ENCODE results near the gene ZNF180. TPM values are rescaled to one million over a fixed set of nuclear protein-coding genes. Genes with fewer than 3 reads are reported as not detected.
A peak's percentile ranks its signal among the peaks of the same experiment; 100 is the strongest.
"Not testable (repeated sequence)": the region's sequence is repeated elsewhere in the genome, so short reads cannot be mapped to it uniquely, and the experiment has no call there.

ZNF180 gene
- 1 to 10 TPM; 5.5 to 7.7 TPM for total RNA-seq

DNA sequence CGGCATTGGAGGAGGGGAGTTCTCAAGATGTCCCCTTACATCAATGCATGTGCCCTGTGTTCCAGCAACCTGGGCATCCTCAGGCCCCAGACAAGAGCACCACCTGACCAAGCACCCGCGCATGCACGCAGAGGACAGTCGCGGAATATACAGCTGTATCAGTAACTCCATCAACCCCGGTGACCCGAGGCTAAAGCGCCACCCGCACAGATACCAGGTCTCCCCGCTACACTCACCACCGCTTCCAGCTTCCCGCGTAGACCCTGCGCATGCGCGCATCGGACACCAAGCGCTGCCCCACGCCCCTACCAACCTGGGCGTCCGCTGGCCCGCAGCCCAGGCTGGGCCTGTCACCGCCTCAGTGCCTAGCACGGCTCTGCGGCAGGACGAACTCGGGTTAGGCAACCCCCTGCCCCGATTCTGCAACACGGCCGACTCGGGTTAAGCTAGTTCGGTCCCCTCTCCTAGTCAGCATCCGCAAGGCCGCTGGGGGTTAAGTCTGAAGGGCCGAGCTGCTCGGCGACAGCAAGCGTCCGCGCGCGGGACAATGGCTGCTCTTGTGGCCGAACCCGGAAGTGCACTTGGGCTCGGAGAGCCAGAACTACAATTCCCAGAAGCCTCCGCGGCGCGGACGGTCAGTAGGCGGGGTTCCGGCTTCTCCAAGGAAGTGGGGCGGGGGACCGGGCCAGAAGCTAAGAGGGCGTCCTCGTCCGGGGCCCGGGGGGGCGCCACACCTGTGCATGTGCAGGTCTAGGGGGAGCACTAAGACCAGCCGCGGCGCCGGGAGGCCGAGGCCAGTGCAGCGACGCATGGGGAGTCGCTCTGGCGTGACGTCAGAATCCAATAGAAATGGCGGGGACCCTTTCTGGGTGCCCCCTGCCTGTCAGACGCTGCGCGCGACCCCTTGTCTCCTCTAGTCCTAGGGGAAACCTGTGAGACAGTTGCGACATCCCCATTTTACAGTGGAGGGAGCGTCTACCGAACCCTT, at the start of gene ZNF180:
Gene ZNF180 (minus strand): TSS at position 561 of the 988 bp plus-strand sequence. CDS start 3,188 bp downstream, outside the sequence.
- ATAC-seq, result peak; percentile 88
- Mint-ChIP-seq H3K4me3 (peak within 1 kb of the TSS; percentile 91), H3K36me3 (ENCODE audit: low read depth) (peaks cover 53% of the 10 kb centered on the region), H3K27me3 (peaks cover 4% of the 10 kb centered on the region), H3K9me3 (ENCODE audit: low read depth) (peaks cover 42% of the 10 kb centered on the region), H3K4me1 (peaks cover 28% of the 10 kb centered on the region), H3K27ac (peak within 1 kb of the TSS; percentile 94)
- DNase-seq, result peak; percentile 97
- ChIA-PET POLR2A (interaction anchor here (0.6 to 0.8 kb wide), 3 partner anchors 23 to 565 kb away, joined by 3 read pairs; partner anchors contain the start of genes ZNF226 and ZNF45), CTCF (interaction anchor here (0.6 to 1.0 kb wide), 4 partner anchors 9 to 496 kb away, joined by 3 read pairs; no protein-coding TSS in a partner anchor)
- intact Hi-C loops (cut with DNase I, micrococcal nuclease), result loop anchor here (1.0 to 5.0 kb wide), 15 partner anchors 23 to 673 kb away; partner anchors contain the start of genes ZNF229 (in 2 of the 2), ZNF222 (in 1 of the 2), ZNF224 (in 1 of the 2) and ZNF225 (in 1 of the 2)

DNA sequence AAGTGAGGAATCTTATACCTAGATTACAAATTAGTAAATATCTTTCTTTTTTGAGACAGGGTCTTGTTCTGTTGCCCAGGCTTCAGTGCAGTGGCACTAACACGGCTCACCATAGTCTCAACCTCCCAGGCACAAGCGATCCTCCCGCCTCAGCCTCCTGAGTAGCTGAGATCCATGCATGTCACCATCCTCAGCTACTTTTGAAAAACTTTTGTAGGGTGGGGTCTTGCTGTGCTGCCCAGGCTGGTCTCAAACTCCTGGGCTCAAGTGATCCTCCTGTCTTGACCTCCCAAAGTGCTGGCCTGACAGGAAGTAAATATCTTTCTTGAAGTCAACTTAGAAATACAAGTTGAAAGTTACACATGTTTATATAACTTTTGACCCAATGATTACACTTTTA, 49.2 kb upstream of the ZNF180 start:
- H3K4me3 Mint-ChIP-seq, result no peak overlapping the region
- ATAC-seq, result no peak
- intact Hi-C loops (cut with DNase I, micrococcal nuclease), result no loop called here
- H3K27ac Mint-ChIP-seq, result no peak overlapping the region
- no peaks in the 10 kb centered on the region for H3K27me3 Mint-ChIP-seq
- no peaks in the 10 kb centered on the region for H3K4me1 Mint-ChIP-seq
- no peak for DNase-seq
- POLR2A ChIA-PET, result no interaction called here
- CTCF ChIA-PET, result no interaction called here
- H3K36me3 Mint-ChIP-seq (ENCODE audit: low read depth), result no peaks in the 10 kb centered on the region
- peaks cover 10% of the 10 kb centered on the region for H3K9me3 Mint-ChIP-seq (ENCODE audit: low read depth)

DNA sequence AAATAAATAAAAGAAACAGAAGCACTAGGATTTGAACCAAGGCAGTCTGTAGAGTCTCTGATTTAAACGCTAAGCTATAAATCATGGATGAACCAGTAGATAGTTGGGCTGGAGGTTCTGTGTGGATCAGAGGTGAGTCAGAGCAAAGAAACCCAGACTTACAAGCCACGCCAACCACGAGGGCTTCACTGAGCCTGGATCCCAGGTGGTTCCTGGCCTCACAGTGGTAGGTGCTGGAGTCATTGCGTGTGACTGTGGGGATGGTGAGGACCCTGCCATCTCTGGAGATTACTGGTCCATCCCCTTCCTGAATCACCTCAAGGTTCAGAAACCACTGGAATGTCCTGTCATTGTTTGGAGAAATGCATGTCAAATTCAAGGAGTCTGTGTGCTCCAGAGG, 48.4 kb upstream of the ZNF180 start:
- Mint-ChIP-seq H3K4me1 (no peaks in the 10 kb centered on the region), H3K36me3 (ENCODE audit: low read depth) (no peaks in the 10 kb centered on the region), H3K4me3 (no peak overlapping the region), H3K9me3 (ENCODE audit: low read depth) (peaks cover 15% of the 10 kb centered on the region), H3K27ac (no peak overlapping the region), H3K27me3 (peaks cover 5% of the 10 kb centered on the region)
- DNase-seq (no peak), ATAC-seq (no peak)
- intact Hi-C loops (cut with DNase I, micrococcal nuclease), result no loop called here
- ChIA-PET POLR2A (no interaction called here), CTCF (interaction anchor here (0.9 kb wide), 1 partner anchor 21 kb away, joined by 3 read pairs; no protein-coding TSS in a partner anchor)

GRCh38 chr19:44544031-44544430, 43.7 kb upstream of the ZNF180 start:
- intact Hi-C loops (cut with DNase I, micrococcal nuclease), result no loop called here
- ChIA-PET CTCF (no interaction called here), POLR2A (no interaction called here)
- H3K27ac Mint-ChIP-seq, result no peak overlapping the region
- H3K27me3 Mint-ChIP-seq, result peaks cover 12% of the 10 kb centered on the region
- peaks cover 13% of the 10 kb centered on the region for H3K9me3 Mint-ChIP-seq (ENCODE audit: low read depth)
- ATAC-seq (no peak), DNase-seq (no peak)
- no peaks in the 10 kb centered on the region for H3K4me1 Mint-ChIP-seq
- H3K36me3 Mint-ChIP-seq (ENCODE audit: low read depth), result no peaks in the 10 kb centered on the region
- no peak overlapping the region for H3K4me3 Mint-ChIP-seq

- ChIA-PET POLR2A (no interaction called here), CTCF (interaction anchor here (0.7 kb wide), 1 partner anchor 9 kb away, joined by 3 read pairs; no protein-coding TSS in a partner anchor)
- peaks cover 16% of the 10 kb centered on the region for H3K9me3 Mint-ChIP-seq (ENCODE audit: low read depth)
- ATAC-seq, result no peak
- DNase-seq, result no peak
- H3K4me3 Mint-ChIP-seq, result no peak overlapping the region
- H3K4me1 Mint-ChIP-seq, result no peaks in the 10 kb centered on the region
- no peaks in the 10 kb centered on the region for H3K36me3 Mint-ChIP-seq (ENCODE audit: low read depth)
- H3K27me3 Mint-ChIP-seq, result peaks cover 18% of the 10 kb centered on the region
- no peak overlapping the region for H3K27ac Mint-ChIP-seq
- intact Hi-C loops (cut with DNase I, micrococcal nuclease), result no loop called here
Measured at GRCh38 chr19:44542671-44543070, 42.3 kb upstream of the ZNF180 start.

DNA sequence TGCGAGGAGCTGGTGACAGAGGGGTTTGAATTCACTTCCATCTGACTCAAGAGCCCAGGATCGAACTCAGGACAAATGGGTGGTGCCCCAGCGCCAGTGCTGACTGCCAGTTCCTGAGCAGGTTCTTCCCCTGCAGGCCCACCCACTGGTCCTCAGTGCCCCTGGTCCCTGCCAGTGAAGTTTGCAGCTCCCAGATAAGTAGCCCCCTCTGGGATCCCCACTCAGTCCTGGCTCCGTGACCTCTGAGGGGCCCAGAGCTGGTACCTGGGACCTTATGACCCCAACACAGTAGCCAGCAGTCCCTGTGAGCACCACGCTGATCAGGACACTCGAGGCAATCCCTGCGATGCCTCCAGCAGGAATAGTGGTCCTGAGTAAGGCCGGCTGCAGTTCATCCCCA, 40.4 kb upstream of the ZNF180 start:
- Mint-ChIP-seq H3K9me3 (ENCODE audit: low read depth) (peaks cover 16% of the 10 kb centered on the region), H3K27ac (no peak overlapping the region), H3K27me3 (peaks cover 18% of the 10 kb centered on the region), H3K4me3 (no peak overlapping the region), H3K36me3 (ENCODE audit: low read depth) (no peaks in the 10 kb centered on the region), H3K4me1 (no peaks in the 10 kb centered on the region)
- ATAC-seq, result no peak
- ChIA-PET CTCF (interaction anchor here (1.3 kb wide), 1 partner anchor 36 kb away, joined by 3 read pairs; no protein-coding TSS in a partner anchor), POLR2A (no interaction called here)
- DNase-seq, result no peak
- intact Hi-C loops (cut with DNase I, micrococcal nuclease), result no loop called here

GRCh38 chr19:44539991-44540390, 39.7 kb upstream of the ZNF180 start:
- no peak for DNase-seq
- no peak for ATAC-seq
- POLR2A ChIA-PET, result no interaction called here
- Mint-ChIP-seq H3K36me3 (ENCODE audit: low read depth) (no peaks in the 10 kb centered on the region), H3K9me3 (ENCODE audit: low read depth) (peaks cover 21% of the 10 kb centered on the region), H3K27me3 (peaks cover 18% of the 10 kb centered on the region), H3K4me1 (no peaks in the 10 kb centered on the region), H3K4me3 (no peak overlapping the region), H3K27ac (no peak overlapping the region)
- CTCF ChIA-PET, result interaction anchor here (1.2 kb wide), 1 partner anchor 14 kb away, joined by 3 read pairs; no protein-coding TSS in a partner anchor
- intact Hi-C loops (cut with DNase I, micrococcal nuclease), result no loop called here

GRCh38 chr19:44539236-44539826, 39.0 kb upstream of the ZNF180 start:
- no peaks in the 10 kb centered on the region for H3K36me3 Mint-ChIP-seq (ENCODE audit: low read depth)
- H3K4me1 Mint-ChIP-seq, result no peaks in the 10 kb centered on the region
- no peak overlapping the region for H3K27ac Mint-ChIP-seq
- ATAC-seq (no peak), DNase-seq (no peak)
- ChIA-PET POLR2A (no interaction called here), CTCF (interaction anchor here (0.6 to 1.2 kb wide), 2 partner anchors 14 to 858 kb away, joined by 3 read pairs; no protein-coding TSS in a partner anchor)
- peaks cover 18% of the 10 kb centered on the region for H3K9me3 Mint-ChIP-seq (ENCODE audit: low read depth)
- intact Hi-C loops (cut with DNase I, micrococcal nuclease), result no loop called here
- peaks cover 19% of the 10 kb centered on the region for H3K27me3 Mint-ChIP-seq
- H3K4me3 Mint-ChIP-seq, result no peak overlapping the region

DNA sequence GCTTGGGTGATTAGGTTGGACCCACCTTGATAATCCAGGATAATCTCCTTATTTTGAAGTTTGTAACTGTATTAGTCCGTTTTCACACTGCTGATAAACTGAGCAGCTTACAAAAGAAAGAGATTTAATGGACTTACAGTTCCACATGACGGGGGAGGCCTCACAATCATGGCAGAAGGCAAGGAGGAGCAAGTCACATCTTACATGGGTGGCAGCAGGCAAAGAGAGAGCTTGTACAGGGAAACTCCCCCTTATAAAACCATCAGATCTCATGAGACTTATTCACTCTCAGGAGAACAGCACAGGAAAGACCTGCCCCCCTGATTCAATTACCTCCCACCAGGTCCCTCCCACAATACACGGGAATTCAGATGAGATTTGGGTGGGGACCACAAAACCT, 35.0 kb upstream of the ZNF180 start:
- peaks cover 11% of the 10 kb centered on the region for H3K27me3 Mint-ChIP-seq
- CTCF ChIA-PET, result interaction anchor here (0.7 kb wide), 1 partner anchor 76 kb away, joined by 4 read pairs; no protein-coding TSS in a partner anchor
- DNase-seq; H3K36me3 Mint-ChIP-seq (ENCODE audit: low read depth); intact Hi-C loops (cut with DNase I, micrococcal nuclease); H3K4me1 Mint-ChIP-seq; ATAC-seq; POLR2A ChIA-PET; H3K27ac Mint-ChIP-seq; H3K4me3 Mint-ChIP-seq: not testable (repeated sequence)
- H3K9me3 Mint-ChIP-seq (ENCODE audit: low read depth), result peaks cover 12% of the 10 kb centered on the region

GRCh38 chr19:44532819-44533218, 32.5 kb upstream of the ZNF180 start:
- Mint-ChIP-seq H3K4me1 (no peaks in the 10 kb centered on the region), H3K27ac (no peak overlapping the region), H3K27me3 (peaks cover 4% of the 10 kb centered on the region), H3K9me3 (ENCODE audit: low read depth) (peaks cover 10% of the 10 kb centered on the region), H3K36me3 (ENCODE audit: low read depth) (no peaks in the 10 kb centered on the region), H3K4me3 (no peak overlapping the region)
- DNase-seq (no peak), ATAC-seq (no peak)
- POLR2A ChIA-PET, result no interaction called here
- CTCF ChIA-PET, result no interaction called here
- intact Hi-C loops (cut with DNase I, micrococcal nuclease), result no loop called here

GRCh38 chr19:44530777-44531176, 30.5 kb upstream of the ZNF180 start:
- CTCF ChIA-PET, result interaction anchor here (0.7 kb wide), 1 partner anchor 22 kb away, joined by 3 read pairs; no protein-coding TSS in a partner anchor
- Mint-ChIP-seq H3K27ac (no peak overlapping the region), H3K4me3 (no peak overlapping the region), H3K36me3 (ENCODE audit: low read depth) (no peaks in the 10 kb centered on the region), H3K4me1 (no peaks in the 10 kb centered on the region), H3K27me3 (peaks cover 4% of the 10 kb centered on the region), H3K9me3 (ENCODE audit: low read depth) (peaks cover 13% of the 10 kb centered on the region)
- intact Hi-C loops (cut with DNase I, micrococcal nuclease), result no loop called here
- DNase-seq (no peak), ATAC-seq (no peak)
- POLR2A ChIA-PET, result no interaction called here

All from activated CD4-positive, alpha-beta T cell treated with anti-CD3 and anti-CD28 coated beads for 36 hours (primary cell).